HG03196 (cell line): Measurements from ENCODE around the gene MAPK10.
"Not testable (repeated sequence)": the region's sequence is repeated elsewhere in the genome, so short reads cannot be mapped to it uniquely, and the experiment has no call there.

Source experiments
- ATAC-seq: cut with Tn5 transposase; IDR thresholded peaks from one replicate; pipeline ENCODE4 v1.9.1; 2021; ENCODE audit not compliant: unreplicated experiment

The MAPK10 gene

DNA sequence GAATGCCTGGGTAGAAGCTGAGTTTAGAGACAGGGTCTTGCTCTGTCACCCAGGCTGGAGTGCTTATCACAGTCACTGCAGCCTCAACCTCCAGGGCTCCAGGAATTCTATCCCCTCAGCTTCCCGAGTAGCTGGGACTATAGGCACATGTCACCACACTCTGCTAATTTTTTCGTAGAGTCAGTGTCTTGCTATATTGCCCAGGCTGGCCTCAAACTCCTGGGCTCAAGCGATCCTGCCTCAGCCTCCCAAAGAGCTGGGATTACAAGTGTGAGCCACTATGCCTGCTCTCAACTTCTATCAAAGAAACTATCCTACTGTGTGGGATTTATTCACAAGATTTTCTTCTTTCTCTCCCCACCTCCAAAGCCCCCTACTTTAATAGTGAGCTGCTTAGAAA lies 15.7 kb downstream of the MAPK10 start:
- no peak for ATAC-seq

DNA sequence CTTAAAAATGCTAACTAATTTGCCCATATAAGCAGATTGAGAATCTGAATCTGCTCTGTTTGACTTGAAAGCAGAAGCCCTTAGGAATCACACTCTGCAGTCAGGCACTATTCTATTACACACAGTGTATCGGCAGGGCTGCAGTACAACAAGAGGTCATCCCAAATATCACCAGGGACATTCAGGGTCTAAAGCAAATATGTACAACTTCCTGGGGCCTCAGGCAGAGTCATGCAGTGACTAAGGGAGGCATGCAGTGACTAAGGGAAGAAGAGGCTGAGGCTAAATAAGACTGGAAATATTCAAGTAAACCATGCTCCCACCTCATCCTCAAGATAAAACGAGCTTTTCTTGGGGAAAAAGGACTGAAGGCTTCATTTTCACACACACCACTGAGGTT lies 20.9 kb downstream of the MAPK10 start:
- ATAC-seq, result no peak

- no peak for ATAC-seq
Observed at GRCh38 chr4:86338521-86338920, 21.3 kb downstream of the MAPK10 start.

DNA sequence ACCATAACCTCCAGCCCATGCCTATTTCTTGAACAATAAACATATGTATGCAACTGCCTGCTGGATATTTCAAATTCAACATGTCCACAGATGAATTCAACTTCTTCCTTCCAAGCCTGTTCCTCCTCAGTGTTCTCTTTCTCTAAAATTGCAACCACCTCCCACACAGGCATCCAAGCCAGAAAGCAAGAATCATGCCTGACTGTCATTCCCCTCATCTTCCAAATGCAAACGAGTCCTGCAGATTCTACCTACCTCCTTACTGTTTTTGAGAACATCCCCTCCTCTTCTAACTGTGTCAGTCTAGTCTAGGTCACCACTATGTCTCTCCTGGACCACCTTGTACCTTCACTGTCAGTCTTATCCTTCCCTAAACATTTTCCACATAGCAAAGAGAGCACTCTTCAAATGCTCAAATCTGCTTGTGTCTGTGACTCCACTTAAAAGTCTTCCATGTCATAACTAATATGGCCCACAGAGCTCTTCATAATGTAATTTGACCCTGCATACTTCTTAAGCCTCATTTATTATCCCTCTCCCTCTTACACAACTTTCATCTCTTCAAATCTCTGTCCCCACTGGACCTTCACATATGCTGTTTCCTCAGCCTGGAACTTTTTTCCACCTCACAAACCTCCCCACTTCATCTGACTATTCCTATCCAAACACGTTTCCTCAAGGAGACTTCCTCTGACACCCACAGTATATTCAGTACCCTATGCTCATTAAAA lies 25.7 kb downstream of the MAPK10 start:
- ATAC-seq, result no peak

- no peak for ATAC-seq
Observed at GRCh38 chr4:86333236-86333635, 26.6 kb downstream of the MAPK10 start.

GRCh38 chr4:86330961-86331742 lies 28.7 kb downstream of the MAPK10 start:
- ATAC-seq, result no peak

GRCh38 chr4:86330411-86330810 lies 29.4 kb downstream of the MAPK10 start:
- not testable (repeated sequence) for ATAC-seq

GRCh38 chr4:86329431-86329830 lies 30.4 kb downstream of the MAPK10 start:
- no peak for ATAC-seq

DNA sequence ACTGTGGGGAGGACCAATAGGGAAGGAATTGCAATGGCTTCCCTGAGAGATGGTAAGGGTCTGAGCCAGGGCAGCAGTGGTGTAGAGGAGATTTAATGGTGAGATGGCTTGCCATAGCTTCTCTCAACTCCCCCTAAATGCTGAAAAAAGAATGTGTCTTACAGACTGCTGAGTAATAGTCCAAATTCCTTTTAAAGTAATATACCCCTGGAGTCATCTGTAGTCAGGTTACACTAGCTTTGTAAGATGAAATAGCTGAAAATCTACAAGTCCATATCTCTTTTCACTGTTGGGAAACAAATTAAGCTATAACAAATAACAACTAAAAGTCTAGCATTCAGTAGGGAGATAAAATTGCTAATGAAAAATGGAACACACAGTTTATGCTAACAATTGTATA lies 33.5 kb downstream of the MAPK10 start:
- no peak for ATAC-seq

GRCh38 chr4:86319390-86319789 lies 40.5 kb downstream of the MAPK10 start:
- ATAC-seq, result no peak

GRCh38 chr4:86315579-86315978 lies 44.3 kb downstream of the MAPK10 start:
- no peak for ATAC-seq

GRCh38 chr4:86313656-86314055 lies 46.2 kb downstream of the MAPK10 start:
- no peak for ATAC-seq

DNA sequence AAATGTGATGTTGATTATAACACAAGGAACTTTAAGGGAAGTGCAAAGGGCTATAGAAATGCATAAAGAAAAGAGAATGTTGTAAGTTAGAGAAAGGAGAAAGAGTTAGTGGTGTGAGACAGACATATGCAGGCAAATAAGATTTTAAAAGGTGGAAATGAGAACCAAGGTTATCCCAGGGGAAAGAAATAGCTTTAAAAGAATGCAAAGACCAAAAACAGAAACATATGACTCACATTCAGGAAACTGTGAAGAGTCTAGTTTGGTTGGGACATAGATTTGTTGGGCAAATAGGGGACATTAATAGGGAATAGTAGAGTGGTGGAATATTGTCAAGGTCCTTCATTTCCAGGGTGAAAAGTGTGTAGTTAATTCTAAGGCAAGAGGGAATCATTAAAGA lies 52.4 kb downstream of the MAPK10 start:
- no peak for ATAC-seq

DNA sequence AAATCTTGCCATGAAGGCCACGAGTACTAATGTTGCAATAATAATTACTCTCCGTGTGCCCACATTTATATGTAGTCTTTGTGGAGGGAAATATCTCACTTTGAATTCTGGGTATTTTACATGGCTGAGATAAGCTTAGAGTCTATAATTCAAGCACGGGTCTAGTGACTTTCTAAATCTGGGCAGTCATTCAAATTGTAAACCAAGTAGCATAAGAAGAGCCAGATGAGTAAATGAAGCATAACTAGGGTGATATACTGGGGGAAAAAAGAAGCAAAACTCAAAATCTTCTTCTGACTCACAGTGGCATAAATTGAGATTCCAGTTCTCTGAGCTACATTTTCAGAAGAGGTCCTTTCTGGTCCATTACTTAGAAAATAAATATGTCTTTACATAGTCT lies 53.0 kb downstream of the MAPK10 start:
- no peak for ATAC-seq

DNA sequence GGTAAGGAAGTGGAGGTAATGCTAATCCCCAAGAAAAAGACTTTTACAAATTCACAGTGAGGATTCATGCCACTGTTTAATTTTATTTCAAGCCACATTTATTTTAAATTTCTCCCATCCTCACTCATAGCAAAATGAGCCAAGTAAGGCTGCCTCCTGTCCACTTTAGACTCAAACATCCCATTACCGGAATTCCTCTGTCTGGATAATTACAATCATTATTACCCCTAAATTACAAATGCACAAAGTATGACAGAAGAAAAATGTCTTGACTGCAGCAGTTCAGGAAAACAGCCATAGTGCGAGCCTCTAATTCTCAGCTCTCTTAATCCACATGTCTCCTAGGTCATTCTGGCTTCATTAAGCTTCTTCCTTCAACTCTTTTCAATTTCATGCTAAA lies 57.0 kb downstream of the MAPK10 start:
- ATAC-seq, result no peak

- no peak for ATAC-seq
Observed at GRCh38 chr4:86302251-86302650, 57.6 kb downstream of the MAPK10 start.

DNA sequence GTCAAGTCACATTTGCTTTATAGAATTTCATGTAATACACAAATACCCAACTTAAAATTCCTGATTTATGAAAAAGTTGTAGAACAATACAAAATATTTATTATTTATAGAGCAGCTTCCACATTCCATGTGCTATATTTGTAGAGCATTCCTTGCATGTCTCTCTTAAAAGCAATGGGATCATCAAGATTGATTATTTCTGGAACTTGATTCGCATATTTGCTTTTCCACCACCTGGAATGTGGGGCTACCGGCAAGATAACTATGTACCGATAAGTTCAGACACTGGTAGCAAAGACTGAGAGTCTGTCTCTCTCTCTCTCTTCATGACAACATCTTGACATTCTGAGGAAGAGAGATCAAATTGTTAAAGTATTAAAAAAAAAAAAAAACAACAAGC lies 59.3 kb downstream of the MAPK10 start:
- ATAC-seq, result no peak

GRCh38 chr4:86296865-86297264 lies 63.0 kb downstream of the MAPK10 start:
- no peak for ATAC-seq

DNA sequence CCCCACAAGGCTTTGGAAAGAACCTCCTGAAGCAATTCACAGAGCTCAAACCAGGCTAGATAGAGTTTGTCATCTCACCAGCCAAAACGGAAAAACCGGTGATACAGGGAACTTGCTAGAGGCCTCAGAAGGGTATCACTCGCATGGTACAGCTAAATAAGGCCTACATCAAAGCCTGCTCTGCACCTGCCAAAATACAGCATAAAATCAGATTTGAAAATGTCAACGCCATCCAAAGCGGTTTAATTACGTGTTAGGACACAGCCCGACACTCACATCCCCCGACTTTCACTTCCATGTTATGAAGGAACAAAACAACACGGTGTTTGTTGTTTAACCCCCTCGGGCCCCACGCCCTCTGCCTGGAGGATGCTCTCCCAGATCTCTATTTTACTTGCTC lies 65.0 kb downstream of the MAPK10 start:
- ATAC-seq, result no peak

DNA sequence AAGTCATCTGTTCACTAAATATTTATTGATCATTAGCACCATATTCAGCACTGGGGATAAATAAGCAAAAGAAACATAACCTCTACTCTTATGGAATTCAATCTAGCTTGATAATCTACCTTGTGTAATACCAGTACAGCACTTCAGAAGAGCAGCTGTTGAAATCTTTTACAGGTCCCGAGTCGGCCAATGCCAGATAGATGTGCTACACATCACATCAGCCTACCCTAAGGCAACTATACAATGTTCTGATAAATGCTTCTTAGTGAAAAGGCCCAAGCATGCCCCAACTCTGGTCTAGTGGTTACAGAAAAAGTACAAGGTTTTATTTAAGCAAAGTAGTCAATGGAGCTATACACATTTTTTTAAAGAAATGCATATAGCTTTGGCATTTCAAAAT lies 68.7 kb downstream of the MAPK10 start:
- ATAC-seq, result no peak

DNA sequence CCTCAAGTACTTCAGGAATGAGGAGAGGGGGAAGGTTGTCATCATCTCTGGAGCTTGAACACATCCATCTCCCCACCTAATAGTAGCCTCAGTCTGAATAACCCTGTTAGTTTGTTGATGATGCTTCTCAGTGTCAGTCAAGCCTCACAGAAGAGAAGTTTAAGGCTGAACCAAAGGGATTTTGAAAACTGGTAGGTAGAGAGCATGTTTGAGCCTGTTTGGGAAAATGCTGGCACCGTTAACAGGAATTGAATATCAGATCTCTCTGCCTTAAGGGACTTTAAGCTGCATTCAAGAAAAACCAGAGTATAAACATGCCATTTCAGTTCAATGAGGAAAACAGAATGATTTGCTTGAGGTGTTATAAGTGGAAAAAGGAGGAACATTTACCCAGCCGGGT lies 73.1 kb downstream of the MAPK10 start:
- ATAC-seq, result no peak

DNA sequence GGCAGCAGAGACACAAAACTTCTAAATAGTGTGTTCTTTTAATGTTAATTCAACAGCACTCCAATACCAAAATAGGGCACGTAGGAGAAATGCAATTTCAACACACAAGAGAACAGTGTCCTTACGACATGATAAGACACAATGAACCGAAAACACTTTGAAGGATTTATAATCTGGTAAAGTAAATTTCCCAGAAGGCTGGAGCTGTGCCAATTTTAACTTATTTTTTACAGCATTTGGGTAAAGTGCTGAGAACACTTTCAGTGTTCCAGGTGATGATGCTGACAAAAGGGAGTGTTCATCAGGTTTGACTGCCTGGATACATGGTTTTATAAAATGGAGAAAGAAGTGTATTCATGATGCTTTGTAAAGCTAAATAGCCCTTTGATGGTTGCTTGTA lies 76.5 kb downstream of the MAPK10 start:
- ATAC-seq, result no peak

DNA sequence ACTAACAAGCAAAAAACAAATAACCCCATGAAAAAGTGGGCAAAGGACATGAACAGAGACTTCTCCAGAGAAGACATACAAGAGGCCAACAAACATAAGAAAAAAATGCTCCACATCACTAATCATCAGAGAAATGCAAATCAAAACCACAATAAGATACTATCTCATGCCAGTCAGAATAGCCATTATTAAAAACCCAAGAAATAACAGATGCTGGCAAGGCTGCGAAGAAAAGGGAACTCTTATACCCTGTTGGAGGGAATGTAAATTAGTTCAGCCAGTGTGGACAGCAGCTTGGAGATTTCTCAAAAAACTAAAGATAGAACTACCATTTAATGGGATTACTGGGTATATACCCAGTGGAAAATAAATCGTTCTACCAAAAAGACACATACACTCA lies 79.6 kb downstream of the MAPK10 start:
- ATAC-seq, result no peak
